HT-29 (cell line): ENCODE results near the gene INPP4B. TPM values are rescaled to one million over a fixed set of nuclear protein-coding genes. Genes with fewer than 3 reads are reported as not detected.

ENCODE experiments used
- DNase-seq: peaks from one replicate; pipeline ENCODE4 v3.0.0-alpha.2; 2015; ENCODE audit warnings: low spot score
- total RNA-seq: library from RNA; depleted of rRNA; stranded (reverse); fragments of >200 nt; shearing (Covaris generic); gene quantifications from 2 replicates; pipeline ENCODE4 v1.2.3, GENCODE V29; 2014

INPP4B gene
- total RNA-seq, 1 experiment from 2014 or later, result 19.1 TPM

DNA sequence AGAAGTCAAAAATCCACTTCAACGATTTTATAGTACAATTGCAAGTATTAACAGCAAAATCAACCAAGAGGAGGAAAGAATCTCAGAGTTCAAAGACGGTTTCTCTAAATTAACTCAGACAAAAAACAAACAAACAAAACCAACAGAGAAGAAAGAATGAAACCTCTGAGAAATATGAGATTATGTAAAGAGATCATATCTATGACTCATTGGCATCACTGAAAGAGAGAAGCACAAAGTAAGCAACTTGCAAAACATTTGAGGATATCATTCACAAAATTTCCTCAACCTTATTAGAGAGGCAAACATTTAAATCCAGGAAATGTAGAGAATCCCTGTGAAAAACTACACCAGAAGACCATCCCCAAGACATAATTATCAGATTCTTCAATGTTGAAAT, 370.4 kb downstream of the INPP4B start:
- DNase-seq, result peak; percentile 55

DNA sequence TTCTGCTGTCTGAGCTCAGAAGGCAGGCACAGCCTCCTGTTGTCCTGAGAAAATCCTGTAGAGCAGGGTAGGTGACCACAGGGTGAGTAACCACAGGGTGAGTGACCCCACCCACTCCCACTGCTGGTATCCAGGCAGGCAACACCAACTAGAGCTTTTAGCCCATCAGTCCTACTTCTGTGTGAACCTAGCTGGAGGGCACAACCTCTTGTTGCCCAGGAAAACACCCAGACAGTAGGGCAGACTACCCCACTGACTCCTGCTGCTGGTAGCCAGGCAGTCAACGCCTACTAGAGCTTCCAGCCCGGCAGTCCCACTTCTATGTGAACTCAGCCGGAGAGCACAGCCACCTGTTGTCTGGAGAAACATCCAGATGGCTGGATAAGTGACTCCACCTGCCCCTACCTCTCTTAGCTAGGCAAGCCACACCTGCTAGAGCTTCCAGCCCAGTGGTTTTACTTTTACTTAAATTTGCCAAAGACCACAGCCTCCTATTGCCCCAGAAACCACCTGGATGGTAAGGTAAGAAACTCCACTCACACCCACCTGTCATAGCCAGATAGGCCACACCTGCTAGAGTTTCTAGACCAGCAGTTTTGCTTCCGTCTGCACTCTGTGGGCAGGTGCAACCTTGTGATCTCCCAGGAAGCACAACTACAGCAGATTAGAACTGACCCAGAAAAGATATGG, 371.6 kb downstream of the INPP4B start:
- peak; percentile 87 for DNase-seq

DNA sequence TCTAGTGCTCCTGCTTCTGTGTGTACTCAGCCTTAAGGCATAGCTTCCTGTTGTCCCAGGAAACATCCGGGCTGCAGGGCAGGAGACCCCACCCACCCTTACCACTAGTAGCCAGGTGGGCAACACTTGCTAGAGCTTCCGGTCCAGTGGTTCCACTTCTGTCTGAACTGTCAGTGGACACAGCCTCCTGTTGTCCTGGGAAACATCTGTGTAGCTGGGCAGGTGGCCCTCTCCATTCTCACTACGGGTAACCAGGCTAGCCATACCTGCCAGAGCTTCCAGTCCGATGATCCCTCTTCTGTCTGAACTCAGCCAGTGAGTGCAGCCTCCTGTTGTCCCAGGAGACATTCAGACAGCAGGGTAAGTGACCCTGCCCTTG, 372.2 kb downstream of the INPP4B start:
- no peak for DNase-seq

DNA sequence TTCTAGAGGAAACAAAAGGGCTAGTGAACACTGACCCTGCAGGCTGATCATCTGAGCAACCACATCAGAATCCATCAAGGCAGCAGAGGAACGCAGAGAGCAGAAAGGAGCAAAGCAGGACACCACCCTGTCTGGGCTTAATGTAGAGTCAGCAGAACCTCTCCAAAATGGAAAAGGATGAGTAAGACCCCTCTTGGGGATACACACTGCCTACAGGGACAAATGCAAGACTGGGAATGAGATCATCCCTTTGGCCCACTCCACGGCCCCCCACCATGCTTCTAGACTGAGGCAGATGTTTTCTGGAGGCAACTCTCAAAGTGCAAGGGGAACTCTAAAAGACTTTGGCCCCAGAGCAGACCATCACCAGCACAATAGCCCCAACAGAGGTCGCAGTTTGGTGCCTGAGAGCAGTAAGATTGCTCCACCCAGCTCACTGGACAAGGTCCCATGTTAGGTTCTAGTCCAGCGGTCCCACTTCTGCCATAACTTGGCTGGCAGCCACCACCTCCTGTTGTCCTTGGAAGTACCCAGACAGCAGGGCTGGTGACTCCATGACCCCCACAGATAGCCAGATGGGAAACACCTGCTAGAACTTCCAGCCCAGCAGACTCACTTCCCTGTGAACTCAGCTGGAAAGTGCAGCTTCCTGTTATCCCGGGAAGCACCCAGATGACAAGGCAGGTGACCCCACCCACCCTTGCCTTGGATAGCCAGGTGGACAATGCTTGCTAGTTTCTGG, 372.7 kb downstream of the INPP4B start:
- DNase-seq, result peak; percentile 79

DNA sequence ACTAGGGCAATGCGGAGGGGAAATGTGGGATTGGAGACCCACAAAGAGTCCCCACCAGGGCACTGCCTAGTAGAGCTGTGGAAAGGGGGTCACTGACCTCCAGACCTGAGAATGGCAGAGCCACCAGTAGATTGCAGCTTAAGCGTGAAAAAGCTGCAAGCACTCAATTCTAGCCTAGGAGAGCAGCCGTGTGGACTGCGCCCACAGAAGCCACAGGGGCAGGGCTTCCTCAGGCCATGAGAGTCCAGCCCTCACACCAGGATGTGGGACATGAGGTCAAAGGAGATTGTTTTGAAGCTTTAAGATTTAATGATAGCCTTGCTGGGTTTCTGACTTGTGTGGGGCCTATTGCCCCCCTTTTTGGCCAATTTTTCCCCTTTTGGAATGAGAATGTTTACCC, 379.0 kb downstream of the INPP4B start:
- no peak for DNase-seq

DNA sequence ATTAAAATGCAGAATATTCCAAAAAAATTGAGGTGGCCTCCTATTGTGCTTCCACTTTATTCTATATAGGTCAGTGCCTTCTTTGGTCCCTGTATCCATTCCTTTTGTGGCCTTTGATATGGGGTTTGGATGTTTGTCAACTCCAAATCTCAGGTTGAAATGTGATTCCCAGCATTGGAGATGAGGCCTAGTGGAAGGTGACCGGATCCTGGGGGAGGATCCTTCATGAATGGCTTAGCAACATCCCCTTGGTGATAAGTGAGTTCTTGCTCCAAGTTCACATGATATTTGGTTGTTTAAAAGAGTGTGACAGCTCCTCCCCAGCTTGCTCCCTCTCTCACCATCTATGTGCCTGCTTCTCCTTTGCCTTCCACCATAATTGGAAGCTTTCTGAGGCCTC, 380.6 kb downstream of the INPP4B start:
- no peak for DNase-seq

DNA sequence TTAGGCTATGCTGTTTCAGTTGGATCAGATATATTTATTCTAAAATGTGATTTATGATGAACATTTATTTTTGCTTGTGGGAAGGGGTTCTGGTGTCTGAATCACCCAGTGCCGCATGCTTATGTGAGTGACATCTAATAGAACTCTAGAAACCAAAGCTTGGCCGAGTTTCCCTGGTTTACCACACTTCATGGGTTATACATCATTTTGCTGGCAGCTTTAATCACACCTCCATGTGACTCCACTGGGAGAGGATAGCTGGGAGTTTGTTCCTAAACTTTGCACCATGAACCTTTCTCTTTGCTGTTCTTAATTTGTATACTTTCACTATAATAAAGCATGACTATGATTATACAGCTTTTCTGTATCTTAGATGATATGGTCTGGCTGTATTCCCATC, 382.9 kb downstream of the INPP4B start:
- no peak for DNase-seq

DNA sequence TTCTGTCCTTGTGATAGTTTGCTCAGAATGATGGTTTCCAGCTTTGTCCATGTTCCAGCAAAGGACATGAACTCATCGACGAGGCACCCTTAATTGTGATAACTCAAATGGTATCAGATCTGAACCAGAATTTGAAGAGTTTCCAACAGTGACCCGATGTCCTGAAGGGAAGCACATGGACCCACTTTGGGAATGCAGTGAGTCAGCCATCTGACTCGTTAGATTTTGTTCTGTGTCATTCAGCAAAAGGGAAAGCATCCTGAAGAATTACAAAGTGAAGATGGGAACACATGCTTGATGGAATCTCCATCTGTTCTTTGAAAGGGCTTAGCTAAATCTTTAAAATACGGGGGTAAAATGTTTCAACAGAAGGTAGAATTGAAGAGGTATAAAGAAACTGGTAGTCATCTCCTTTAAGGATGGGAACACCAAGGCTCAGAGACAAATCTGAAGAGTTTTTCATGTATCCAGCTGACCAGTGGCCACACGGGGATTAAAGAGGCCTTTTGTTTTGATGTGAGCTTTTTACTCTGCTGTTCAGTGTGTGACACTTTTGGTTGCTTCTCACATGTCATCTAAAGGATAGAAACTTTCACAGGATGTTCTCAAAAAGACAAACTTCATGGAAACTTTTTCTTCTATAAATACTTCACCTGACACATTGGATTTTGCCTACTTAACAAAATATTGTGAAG, 393.8 kb downstream of the INPP4B start:
- no peak for DNase-seq

DNA sequence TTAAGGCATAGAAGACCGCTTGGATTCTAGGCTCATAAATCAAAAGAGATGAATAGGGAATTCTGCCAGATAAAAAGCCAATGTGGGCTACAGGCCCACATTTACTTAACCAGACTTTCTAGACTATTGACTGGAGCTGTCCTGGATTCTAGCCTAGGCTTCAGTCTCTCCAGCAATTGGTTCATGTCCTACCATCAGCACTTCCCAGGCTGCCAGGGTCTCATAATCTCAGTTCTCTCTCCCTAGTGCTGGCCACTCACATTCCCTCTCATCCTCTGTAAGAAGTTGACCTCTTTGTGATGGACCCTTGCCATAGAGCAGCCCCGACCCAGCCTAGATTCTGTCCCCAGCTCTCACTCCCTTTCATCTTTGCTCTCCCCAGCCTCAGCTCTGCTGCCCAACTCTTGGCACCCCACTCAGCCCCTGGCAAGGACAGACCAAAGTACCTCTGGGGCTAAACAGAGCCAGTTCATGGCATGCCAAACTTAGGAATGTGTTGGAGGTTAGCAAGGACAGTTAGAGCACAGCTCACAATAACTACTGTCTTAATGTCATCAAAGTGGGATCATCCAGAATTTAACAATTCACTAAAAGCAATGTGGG, 396.2 kb downstream of the INPP4B start:
- no peak for DNase-seq

DNA sequence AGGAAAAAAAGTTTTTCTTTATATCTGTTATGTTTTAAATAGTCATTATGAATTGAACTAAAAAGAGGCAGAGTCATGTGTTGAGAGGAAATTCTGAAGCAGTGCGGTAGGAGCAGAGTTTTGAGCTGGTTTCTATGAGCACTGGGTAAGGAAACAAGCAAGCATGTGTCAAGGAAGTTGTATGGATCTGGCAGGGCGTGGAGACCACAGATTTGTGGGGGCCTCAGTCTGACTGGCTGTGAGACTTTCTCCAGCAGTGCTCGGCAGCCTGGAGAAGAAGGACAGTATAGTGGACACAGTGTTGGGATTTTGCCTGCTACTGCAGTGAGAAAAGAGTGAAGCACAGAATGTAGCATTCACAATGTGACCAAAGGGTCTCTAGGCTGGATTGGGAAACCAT, 399.1 kb downstream of the INPP4B start:
- DNase-seq, result no peak

DNA sequence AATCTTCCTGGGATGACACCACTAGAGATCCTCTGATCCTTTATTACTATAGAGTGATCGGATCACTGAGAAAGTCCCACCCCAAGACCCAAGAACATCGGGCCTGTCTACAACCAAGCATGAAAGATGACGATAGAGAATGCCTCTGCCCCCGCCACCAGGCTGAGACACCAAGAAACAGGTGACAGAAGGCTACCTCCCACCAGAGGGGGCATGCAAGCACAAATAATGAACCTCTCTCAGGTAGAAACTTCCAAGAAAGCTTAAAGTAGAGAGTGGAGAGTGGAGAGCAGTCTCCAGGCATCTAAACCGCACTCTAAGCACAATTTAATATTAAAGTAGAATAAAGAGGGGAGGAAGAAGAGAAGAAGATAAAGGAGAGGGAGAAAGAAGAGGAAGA, 402.6 kb downstream of the INPP4B start:
- DNase-seq, result no peak

DNA sequence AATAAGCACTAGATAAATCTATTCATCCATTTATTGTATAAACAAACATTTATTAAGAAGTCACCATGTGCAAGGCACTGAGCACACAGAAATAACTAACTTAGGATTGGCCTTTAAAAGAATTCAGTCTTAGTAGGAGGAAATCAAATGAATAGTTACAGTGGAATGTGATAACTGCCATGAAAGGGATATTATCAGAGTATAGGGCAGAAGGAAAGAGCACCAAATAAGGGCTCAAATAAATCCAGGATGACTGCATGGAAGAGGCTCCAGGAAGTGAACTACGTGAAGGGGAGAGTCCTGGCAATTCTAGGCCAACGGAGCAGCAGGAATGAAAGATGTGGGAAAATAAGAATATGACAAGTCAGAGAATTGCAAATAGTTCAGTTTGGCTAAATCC, 406.0 kb downstream of the INPP4B start:
- no peak for DNase-seq

DNA sequence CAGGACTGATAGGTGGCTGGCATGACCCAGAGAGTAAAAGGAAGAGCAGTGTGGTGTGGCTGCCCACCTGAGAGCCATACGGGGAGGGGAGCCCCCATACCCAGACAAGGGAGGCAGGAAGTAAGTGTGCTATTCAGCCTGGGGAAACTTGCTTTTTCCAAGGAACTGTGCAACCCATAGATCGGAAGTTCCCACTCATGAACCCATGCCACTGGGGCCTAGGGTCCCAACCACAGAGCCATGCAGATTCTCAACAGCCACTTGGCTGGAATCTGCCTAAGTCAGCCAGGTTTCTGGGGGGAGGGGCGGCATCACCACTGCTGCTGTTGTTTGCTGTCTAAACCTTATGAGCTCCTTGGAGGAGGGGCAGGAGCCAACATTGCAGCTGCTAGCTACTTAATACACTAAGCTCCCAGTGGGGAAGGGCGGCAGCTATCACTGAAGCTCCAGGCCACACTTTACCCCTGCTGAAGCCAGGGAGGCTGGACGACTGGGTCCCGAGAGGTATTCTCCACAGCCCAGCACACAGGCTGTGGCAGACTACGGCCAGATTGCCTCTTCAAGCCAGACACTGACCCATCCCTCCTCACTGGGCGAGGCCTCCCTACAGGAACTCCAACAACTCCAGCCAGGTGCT, 410.4 kb downstream of the INPP4B start:
- DNase-seq, result no peak

DNA sequence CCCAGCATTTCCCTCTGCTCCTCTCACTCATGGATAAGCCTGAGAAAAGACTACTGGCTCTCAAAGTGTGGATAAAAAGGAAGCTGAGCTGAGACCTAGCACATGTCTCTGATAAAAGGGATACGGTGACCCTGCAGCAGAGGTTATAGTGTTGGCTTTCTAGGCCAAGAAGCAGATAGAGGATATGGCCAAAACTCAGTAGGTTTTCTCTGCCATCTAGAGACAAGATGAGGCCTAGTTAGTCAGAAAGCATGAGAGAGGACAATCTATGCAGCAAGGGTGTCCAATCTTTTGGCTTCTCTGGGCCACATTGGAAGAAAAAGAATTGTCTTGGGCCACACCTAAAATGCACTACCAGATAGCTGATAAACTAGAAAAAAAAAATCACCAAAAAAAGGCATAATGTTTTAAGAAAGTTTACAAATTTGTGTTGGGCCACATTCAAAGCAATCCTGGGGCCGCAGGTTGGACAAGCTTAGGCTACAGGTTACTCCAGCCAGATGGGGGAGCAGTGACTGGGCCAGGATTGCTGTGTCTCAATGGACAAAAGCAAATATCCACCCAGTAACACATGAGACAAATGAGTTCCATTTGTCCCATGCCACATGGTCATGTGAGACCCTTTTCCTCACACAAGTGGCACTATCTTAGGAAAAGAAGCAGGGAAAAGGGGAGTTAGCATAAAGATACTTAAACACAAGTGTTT, 411.4 kb downstream of the INPP4B start:
- DNase-seq, result no peak

DNA sequence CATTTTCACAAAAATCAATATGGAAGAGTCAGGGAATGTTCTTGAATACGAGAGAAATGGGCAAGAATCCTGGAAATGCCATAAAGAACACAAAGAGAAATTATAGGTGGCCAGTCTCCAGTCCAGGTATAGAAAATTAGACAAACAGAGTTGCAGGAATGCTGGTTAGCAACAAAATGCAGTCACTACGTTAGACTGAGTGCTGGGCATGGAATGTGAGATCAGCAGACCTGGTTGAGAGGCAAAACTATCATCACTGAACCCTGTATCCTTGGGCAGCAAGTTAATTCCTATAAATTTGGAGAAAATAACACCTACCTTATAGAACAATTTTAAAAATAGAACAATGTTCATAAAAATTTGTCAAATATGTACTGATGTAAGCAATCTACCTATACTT, 417.4 kb downstream of the INPP4B start:
- no peak for DNase-seq

DNA sequence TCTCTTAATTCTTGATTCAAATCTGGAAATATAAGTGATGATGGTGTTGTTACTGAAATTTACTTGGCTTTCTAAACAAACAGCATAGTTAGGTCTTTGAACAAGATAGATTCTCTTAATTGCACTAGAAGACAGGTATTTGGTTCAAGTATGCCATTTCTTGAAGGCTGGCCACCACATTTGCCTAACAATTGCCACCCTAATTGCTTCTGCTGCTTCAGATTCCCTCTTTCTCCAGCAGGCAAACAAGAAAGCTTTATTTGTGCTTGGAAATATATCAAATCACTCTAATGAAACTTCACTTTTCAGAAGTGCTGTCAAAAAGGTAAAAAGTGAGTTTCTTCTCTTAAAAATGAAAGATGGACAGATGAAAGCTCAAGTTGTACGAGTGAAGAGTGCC, 418.6 kb downstream of the INPP4B start:
- no peak for DNase-seq

DNA sequence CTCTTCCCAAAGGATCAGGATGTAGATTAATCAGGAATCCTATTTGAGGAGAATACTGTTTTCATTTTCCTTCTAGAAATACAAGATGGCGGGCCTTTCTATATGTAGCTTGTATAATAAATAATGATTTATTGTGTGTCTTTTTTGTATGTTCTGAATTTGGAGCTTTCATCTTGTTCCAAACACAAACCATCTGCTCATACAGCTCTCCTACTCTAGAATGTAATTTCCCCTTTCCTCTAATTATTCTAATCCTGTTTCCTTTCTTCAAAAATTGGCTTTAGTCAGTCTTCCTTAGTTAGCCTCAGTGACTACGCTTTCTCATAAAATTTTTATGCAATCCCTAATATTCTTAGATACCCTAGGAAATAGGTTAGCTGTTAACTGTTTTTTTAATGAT, 422.2 kb downstream of the INPP4B start:
- no peak for DNase-seq

DNA sequence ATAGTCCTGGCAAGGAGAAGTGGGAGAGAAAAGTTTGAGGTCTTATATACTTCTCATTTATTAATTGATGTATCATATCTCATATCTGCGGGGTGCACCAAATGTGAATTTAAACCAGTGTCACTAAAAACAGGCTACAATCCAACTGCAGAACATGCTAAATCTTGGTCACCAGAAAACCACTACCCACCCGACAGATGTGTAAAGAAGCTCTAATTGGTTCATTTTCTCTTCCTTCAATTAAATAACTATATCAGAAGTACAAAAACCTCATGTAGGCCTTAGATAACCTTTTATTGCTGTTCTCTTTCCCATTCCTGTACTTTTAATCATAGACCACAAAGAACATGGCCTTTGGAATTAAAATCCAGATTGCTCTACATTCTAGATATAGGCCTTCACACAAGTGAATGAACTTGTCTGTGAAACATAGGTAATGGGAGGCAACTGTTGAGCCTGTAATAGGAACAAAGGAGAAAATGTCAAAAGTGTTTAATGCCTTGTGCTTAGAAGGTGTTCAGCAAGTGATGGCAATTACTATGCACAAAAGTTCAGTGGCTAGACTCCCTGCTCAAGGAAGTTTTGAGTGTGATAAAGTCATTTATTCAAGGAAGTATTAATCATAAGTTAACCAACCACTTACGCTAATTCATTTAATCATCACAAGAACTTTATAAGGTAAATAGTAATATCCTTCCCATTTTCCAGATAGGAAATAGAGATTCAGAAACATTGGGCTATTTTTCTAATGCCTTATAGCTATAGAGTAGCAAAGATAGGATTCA, 425.6 kb downstream of the INPP4B start:
- no peak for DNase-seq

DNA sequence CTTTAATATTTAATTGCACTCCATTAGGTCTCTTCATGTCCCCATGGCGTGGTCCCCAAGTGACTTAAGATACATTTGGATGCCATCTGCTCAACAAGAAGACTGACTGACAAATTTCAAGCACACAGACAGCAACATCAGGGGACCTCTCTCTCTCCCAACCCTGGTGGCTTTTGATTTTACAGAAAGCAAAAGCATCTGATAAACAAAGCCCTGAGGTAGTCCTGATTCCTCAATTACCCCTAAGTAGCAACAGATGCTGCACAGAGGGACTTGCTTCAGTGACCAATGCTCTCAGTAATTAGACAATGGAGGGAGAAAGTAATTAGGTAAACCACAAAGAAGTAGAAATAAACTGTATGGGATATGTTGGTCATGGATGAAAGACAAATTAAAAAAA, 426.4 kb downstream of the INPP4B start:
- DNase-seq, result no peak

DNA sequence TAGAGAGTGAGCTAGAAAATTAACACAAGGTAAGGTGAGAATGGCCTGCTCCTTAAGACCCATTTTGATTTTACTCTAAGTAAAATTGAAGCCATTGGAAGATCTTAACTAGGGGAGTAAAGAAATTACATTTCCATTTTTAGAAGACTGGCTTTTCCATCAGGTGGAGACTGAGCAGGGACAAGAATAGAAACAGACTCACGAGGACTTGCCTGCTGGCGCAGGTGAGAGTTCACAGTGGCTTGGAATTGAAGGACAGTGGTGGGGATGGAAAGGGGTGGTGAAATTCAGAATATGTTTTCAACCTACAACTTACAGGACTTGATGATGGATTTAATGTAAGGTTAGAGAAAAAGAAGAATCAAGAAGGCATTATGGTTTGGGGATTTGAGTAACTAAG, 427.4 kb downstream of the INPP4B start:
- no peak for DNase-seq
